Occipital lobe (tissue), 2 donors: ENCODE data around the gene SPCS3. TPM values are rescaled to one million over a fixed set of nuclear protein-coding genes. Genes with fewer than 3 reads are reported as not detected.
A peak's percentile ranks its signal among the peaks of the same experiment; 100 is the strongest.
"Not testable (repeated sequence)": the region's sequence is repeated elsewhere in the genome, so short reads cannot be mapped to it uniquely, and the experiment has no call there.

Experiments used
- DNase-seq: peaks from one replicate; lab custom pipeline; 2025; lab: John Stamatoyannopoulos, UW
- total RNA-seq: library from RNA; depleted of rRNA; stranded (reverse); fragments of >200 nt; gene quantifications from one replicate; pipeline ENCODE4 v1.2.3, GENCODE V29; 2014

SPCS3 gene
- total RNA-seq: 114 TPM

DNA sequence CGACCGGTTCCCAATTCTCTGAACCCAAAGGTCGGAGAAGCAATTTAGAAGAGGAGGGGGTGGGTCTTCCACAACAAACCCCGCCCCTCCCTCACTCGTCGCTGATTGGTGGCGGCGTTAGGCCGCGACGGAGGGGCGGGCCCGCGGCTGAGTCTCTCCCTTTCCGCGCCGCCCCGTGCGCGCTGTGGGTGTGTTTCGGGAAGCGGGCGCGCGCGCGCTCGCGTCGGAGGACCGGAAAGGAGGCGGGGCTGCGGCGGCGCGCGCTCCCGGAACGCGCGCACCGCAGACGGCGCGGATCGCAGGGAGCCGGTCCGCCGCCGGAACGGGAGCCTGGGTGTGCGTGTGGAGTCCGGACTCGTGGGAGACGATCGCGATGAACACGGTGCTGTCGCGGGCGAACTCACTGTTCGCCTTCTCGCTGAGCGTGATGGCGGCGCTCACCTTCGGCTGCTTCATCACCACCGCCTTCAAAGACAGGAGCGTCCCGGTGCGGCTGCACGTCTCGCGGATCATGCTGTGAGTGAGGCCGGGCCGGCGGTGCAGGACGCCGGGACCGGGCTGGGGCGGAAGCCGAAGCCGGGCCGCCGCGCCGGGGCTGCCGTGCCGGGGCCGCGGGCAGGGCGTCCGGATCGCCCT is at the start of gene SPCS3:
TSS of gene SPCS3 (plus strand) at position 263 of the 636 bp plus-strand sequence. CDS start at position 374, 111 bp downstream.
- peak; percentile 94 for DNase-seq

- DNase-seq: no peak
Measured at GRCh38 chr4:176270669-176271068, 49.1 kb upstream of the SPCS3 start.

DNA sequence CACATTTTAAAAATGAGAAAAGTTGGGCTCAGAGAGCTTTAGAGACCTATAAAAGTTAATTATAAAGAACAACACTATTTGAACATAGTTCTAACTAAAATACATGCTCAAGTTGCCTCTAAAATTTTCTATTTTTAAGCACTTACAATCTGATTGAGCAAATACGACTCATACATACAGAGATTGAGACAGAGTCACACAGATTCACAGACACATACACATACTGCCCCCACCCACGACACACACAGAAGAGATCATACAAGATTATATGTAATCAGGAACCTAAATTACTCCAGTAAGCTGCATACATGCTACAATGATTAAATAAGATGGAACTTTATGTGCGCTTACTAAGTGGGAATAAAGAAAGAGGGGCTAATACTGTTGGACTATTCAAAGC is 48.0 kb upstream of the SPCS3 start:
- no peak for DNase-seq

DNA sequence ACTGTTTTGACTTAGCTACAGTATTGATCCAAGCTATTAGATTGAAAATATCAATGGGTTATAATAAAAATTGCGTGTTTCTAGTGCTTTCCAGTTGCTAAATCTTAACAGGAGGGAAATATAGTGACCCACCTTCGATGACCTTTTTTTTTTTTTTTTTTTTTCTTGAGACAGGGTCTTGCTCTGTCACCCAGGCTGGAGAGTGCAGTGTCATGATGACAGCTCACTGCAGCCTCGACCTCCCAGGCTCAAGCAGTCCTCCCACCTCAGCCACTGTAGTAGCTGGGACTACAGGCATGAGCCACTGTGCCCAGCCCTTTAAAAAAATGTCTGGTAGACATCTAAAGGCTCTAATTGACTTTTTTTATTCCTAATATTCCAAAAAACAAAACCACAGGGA is 47.0 kb upstream of the SPCS3 start:
- no peak for DNase-seq

- no peak for DNase-seq
Measured at GRCh38 chr4:176273736-176274135, 46.0 kb upstream of the SPCS3 start.

DNA sequence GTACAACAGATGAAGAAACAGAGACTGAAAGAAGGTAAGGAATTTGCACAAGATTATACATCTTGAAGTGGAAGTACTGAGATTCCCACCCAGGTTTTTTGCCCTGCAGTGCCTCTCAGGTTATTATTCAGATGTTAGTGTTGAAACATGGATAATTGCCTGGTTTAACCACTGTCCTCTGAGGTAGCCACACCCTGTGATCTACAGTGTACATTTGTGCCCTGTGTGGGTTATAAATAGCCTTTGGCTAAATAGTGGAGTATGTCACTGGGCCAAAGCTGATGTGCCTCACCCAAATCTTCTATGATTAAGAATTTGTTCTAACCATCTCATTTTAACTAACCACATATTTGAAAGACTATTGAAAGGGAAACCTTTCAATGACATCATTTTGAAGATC is 45.3 kb upstream of the SPCS3 start:
- DNase-seq: no peak

- no peak for DNase-seq
Measured at GRCh38 chr4:176276710-176277109, 43.1 kb upstream of the SPCS3 start.

DNA sequence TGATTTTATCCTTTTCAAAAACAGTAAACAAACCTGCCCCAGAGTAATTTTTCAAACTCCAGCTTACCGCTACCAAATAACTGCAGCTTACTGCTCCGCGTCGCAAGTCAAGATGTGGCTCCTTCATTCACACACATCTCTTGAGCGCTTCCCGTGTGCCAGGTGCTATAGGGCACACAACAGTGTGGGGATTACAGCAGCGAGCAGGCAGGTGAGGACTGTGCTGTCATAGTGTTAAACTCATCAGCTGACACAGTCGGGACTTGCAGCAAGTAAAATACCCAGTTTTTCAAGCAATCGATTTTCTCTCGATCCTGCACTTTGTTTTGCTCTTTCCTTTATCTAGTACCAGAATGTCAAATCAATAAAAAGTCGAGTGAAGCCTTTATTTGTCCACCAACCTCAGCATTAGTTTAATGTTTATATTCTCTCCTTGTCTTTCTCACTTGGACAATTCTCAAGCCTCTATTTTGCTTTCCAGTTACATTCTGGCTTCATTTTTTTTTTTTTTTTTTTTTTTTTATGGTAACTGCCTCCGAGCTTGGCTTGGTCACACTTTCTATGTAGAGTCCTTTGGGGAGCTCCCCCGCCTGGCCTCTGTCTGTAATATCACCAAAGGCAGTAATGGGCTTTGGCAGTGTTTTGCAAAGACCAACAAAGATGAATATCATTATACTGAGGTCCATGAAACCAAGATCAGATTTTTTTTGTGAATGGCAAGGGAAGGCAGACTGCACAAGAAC is 42.4 kb upstream of the SPCS3 start:
- DNase-seq: peak; percentile 12

DNA sequence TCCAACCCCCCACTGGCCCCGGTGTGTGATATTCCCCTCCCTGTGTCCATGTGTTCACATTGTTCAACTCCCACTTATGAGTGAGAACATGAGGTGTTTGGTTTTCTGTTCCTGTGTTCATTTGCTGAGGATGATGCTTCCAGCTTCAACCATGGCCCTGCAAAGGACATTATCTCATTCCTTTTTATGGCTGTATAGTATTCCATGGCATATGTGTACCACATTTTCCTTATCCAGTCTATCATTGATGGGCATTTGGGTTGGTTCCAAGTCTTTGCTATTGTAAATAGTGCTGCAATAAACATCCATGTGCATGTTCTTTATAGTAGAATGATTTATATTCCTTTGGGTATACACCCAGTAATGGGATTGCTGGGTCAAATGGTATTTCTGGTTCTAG is 40.2 kb upstream of the SPCS3 start:
- not testable (repeated sequence) for DNase-seq

GRCh38 chr4:176286728-176287127 is 33.0 kb upstream of the SPCS3 start:
- DNase-seq: no peak

DNA sequence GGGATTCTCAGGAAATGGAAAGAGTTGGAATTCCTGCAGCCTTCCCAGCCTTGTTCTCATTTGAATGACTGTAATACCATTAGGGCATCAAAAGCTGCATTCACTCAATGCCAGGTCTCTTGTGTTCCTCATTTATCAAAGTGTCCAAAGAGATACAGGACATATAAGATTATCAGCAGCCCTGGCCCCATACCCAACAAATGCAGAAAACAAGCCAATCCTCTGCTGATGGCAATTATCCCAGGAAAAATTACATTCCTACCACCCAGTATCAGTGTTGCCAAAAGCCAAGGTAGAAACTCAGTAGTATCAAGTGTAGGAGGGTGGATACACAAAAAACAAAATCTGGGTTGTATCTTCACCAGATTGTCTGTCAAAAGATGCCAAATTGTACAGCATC is 32.2 kb upstream of the SPCS3 start:
- no peak for DNase-seq

DNA sequence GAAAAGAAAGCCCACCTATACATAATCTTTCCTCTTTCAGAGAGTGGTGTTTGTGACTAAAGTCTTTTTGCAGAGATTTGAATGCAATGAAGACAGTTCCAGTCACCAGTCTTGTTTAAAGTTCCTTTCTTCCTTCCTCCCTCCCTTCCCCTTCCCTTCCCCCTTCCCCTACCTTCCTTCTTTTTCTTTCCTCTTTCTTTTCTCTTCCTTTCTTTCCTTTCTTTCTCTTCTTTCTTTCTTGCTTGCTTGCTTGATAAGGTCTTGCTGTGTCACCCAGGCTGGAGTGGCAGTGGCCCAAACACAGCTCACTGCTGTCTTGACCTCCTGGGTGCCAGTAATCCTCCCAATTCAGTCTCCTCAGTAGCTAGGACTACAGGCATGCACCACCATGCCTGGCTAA is 31.7 kb upstream of the SPCS3 start:
- no peak for DNase-seq

DNA sequence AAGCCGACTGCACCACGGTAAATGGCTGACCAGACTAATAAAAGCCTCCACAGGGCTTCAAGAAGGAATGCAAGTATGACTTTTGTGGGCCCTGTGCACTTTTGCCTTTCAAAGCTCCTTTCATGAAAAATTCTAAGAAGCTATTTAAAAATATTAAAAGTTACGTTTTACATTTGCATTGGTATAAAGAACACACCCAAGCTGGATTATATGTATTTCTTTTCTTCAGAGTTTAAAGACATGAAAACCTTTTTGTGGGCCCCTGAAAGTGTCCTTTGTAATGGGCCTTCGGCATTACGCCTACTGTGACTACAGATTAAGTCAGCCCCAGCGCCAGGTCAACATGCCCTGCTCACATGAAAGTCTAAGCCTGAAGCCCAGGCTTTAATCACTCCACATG is 30.2 kb upstream of the SPCS3 start:
- DNase-seq: no peak

DNA sequence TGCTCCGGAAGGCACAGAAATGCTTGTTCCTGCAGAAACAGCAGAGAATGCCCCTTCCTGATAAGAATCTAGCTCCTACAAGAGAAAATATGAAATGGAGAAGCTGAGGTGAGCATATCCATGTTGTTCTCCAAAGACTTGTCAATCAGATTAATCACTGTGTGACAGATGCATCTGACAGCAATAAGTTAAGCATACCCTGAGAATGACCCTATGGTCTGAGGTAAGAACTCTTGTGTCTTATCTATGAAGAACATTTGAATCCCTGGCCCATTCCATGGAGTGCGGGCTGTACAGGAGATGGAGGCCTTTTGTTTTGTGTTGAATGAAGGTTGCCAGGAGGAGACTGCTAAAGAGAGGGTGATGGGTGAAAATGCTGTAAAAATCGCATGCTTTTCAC is 29.2 kb upstream of the SPCS3 start:
- no peak for DNase-seq

- DNase-seq: no peak
Measured at GRCh38 chr4:176291748-176292147, 28.0 kb upstream of the SPCS3 start.

GRCh38 chr4:176292920-176293319 is 26.8 kb upstream of the SPCS3 start:
- no peak for DNase-seq

- DNase-seq: no peak
Measured at GRCh38 chr4:176293660-176294059, 26.1 kb upstream of the SPCS3 start.

DNA sequence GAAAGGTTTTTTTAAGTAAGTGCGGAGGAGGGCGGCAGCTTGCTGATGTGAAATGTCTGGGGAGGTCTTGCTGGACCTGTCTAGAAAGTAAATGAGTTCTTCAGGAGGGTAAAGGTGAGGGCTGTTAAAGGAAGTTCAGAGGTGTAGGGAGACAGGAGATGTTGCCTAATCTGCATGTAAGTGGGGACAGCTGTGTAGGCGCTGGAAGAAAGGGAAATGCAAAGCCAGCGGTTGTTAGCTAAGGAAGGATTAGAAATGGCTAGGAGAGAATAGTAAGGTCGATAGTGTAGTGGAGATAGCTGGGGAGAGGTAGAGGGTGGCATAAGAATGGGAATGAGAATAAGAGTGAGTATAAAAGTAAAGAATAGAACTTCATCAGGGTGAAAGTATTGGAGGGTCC is 23.9 kb upstream of the SPCS3 start:
- DNase-seq: not testable (repeated sequence)

GRCh38 chr4:176298664-176299063 is 21.1 kb upstream of the SPCS3 start:
- DNase-seq: no peak

DNA sequence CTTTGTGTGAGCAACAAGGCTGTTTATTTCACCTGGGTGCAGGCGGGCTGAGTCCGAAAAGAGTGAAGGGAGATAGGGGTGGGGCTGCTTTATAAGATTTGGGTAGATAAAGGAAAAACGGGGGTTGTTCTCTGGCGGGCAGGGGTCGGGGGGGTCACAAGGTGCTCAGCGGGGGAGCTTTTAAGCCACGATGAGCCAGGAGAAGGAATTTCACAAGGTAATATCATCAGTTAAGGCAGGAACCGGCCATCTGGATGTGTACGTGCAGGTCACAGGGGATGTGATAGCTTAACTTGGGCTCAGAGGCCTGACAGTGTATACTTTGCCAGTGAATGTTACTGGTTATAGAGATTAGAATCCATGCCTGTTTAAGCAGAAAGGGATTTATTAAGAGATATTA is 19.7 kb upstream of the SPCS3 start:
- no peak for DNase-seq

- DNase-seq: no peak
Measured at GRCh38 chr4:176300565-176300964, 19.2 kb upstream of the SPCS3 start.

DNA sequence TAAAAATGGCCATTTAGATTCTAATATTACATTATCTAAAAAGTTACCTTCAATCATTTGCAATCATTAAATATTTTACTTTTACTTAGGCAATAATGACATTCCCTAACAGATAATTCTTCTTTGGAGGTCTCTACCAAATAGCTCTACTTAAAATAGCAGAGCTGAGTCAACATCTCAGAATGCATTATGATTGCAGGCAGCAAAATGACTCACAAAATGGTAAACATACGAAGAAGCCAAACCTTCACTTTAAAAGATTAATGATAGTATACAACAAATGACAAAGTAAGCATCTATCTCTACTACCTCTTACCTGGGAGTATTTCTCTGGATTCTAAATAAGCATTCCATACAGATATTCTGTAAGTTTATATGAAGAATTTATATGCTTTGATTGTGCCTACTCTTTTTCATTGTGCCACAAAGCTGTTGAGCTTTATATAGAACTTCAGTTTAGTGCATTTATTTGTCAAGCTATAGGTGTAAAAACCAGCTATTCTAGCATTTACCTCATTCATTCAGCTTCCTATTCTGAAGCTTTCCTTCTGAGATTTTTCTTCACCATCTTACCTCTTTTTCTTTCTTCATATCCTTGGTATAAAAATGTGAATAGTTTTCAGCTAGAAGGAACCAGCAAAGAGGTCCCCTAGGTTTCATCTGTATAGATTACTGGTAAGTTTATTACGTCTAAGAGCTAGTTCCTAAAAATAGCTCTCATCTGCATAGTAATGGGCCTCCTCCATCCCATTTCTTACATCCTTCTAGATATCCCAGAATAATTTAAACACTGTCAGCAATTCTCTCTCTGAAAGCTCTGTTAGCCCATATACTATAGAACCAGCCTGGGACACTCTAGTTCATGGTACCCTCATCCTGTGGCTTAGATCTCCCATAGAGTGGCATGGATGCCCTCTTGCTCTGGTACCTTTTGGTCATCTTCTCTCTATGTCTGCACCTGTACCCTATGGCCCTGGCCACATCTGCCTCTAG is 17.2 kb upstream of the SPCS3 start:
- DNase-seq: no peak
